H9 (cell line): Measurements from ENCODE around the gene NSA2. TPM values are rescaled to one million over a fixed set of nuclear protein-coding genes. Genes with fewer than 3 reads are reported as not detected.

Experiments used
- DNase-seq: peaks from one replicate; pipeline ENCODE4 v3.0.0-alpha.2; 2017
- H2AFZ ChIP-seq: one replicate; pipeline ENCODE4 v1.6.1; 2013; ENCODE audit warnings: mild to moderate bottlenecking, low read length, control low read depth, moderate library complexity
- H2AK5ac ChIP-seq: 2 replicates; pipeline ENCODE4 v1.6.1; 2013; ENCODE audit warnings: low read length, control low read depth, mixed read lengths; ENCODE audit not compliant: insufficient read length
- H2BK120ac ChIP-seq: one replicate; pipeline ENCODE4 v1.6.1; 2013; ENCODE audit warnings: low read depth, mild to moderate bottlenecking, low read length, control low read depth, inconsistent platforms; ENCODE audit not compliant: poor library complexity, severe bottlenecking
- H2BK12ac ChIP-seq: 2 replicates; pipeline ENCODE4 v1.6.1; 2013; ENCODE audit warnings: low read length, control low read depth, mixed read lengths, low read depth; ENCODE audit not compliant: insufficient read length
- H2BK15ac ChIP-seq: 2 replicates; pipeline ENCODE4 v1.6.1; 2013; ENCODE audit warnings: low read depth, low read length, control low read depth
- H2BK20ac ChIP-seq: one replicate; pipeline ENCODE4 v1.6.1; 2013; ENCODE audit warnings: low read depth, mild to moderate bottlenecking, low read length, control low read depth, inconsistent platforms; ENCODE audit not compliant: poor library complexity, severe bottlenecking
- H2BK5ac ChIP-seq: 2 replicates; pipeline ENCODE4 v1.6.1; 2013; ENCODE audit warnings: low read length, control low read depth, mixed read lengths; ENCODE audit not compliant: insufficient read length
- H3K14ac ChIP-seq: 2 replicates; pipeline ENCODE4 v1.6.1; 2013; ENCODE audit warnings: low read length, control low read depth; ENCODE audit not compliant: insufficient read depth
- H3K18ac ChIP-seq: 2 replicates; pipeline ENCODE4 v1.6.1; 2013; ENCODE audit warnings: low read depth, mild to moderate bottlenecking, mixed read lengths, low read length, control low read depth; ENCODE audit not compliant: insufficient read length
- H3K23ac ChIP-seq: 2 replicates; pipeline ENCODE4 v1.6.1; 2013; ENCODE audit warnings: low read length, control low read depth, mixed read lengths, low read depth; ENCODE audit not compliant: insufficient read length
- H3K23me2 ChIP-seq: 2 replicates; pipeline ENCODE4 v1.6.1; 2013; ENCODE audit warnings: low read depth, mild to moderate bottlenecking, mixed read lengths, low read length, control low read depth; ENCODE audit not compliant: insufficient read length, poor library complexity, severe bottlenecking
- H3K27ac ChIP-seq: 2 replicates; pipeline ENCODE4 v1.5.1; 2013; ENCODE audit warnings: low read length, control low read depth, mixed read lengths, low read depth; ENCODE audit not compliant: insufficient read length
- H3K27me3 ChIP-seq: 2 replicates; pipeline ENCODE4 v1.6.1; 2013; ENCODE audit warnings: low read length, control low read depth, inconsistent platforms; ENCODE audit not compliant: insufficient read depth
- H3K4ac ChIP-seq: 2 replicates; pipeline ENCODE4 v1.6.1; 2013; ENCODE audit warnings: low read depth, mild to moderate bottlenecking, control low read depth, inconsistent platforms, low read length, moderate library complexity
- H3K4me1 ChIP-seq: 2 replicates; pipeline ENCODE4 v1.6.1; 2013; ENCODE audit warnings: low read length, control low read depth, inconsistent platforms; ENCODE audit not compliant: insufficient read depth
- H3K4me2 ChIP-seq: 2 replicates; pipeline ENCODE4 v1.6.1; 2013; ENCODE audit warnings: low read length, control low read depth, mixed read lengths; ENCODE audit not compliant: insufficient read length, insufficient read depth
- H3K56ac ChIP-seq: 2 replicates; pipeline ENCODE4 v1.6.1; 2013; ENCODE audit warnings: low read depth, mild to moderate bottlenecking, mixed read lengths, low read length, control low read depth; ENCODE audit not compliant: insufficient read length
- H3K79me1 ChIP-seq: 2 replicates; pipeline ENCODE4 v1.6.1; 2013; ENCODE audit warnings: low read depth, mild to moderate bottlenecking, moderate library complexity, low read length, control low read depth, inconsistent platforms; ENCODE audit not compliant: insufficient read depth, poor library complexity, severe bottlenecking
- H3K79me2 ChIP-seq: 2 replicates; pipeline ENCODE4 v1.6.1; 2013; ENCODE audit warnings: low read length, control low read depth, inconsistent platforms; ENCODE audit not compliant: insufficient read depth
- H3K9ac ChIP-seq: 2 replicates; pipeline ENCODE4 v1.6.1; 2013; ENCODE audit warnings: low read length, control low read depth, mixed read lengths; ENCODE audit not compliant: insufficient read length; ENCODE audit errors: extremely low read depth
- H3K9me3 ChIP-seq: one replicate; pipeline ENCODE4 v1.6.1; 2013; ENCODE audit warnings: low read depth, low read length, inconsistent platforms; ENCODE audit not compliant: control insufficient read depth
- H3T11ph ChIP-seq: one replicate; pipeline ENCODE4 v1.6.1; 2013; ENCODE audit warnings: mild to moderate bottlenecking, low read length, control low read depth, inconsistent platforms
- H4K20me1 ChIP-seq: one replicate; pipeline ENCODE4 v1.6.1; 2013; ENCODE audit not compliant: control insufficient read depth, insufficient read length, insufficient read depth
- H4K5ac ChIP-seq: 2 replicates; pipeline ENCODE4 v1.6.1; 2013; ENCODE audit warnings: low read depth, mild to moderate bottlenecking, mixed read lengths, low read length, control low read depth; ENCODE audit not compliant: insufficient read length
- H4K8ac ChIP-seq: replicated peaks from 2 replicates; pipeline ENCODE4 v1.6.1; 2013; ENCODE audit warnings: low read length, control low read depth, mixed read lengths, low read depth; ENCODE audit not compliant: insufficient read length
- H4K91ac ChIP-seq: 2 replicates; pipeline ENCODE4 v1.6.1; 2013; ENCODE audit warnings: low read depth, mild to moderate bottlenecking, moderate library complexity, mixed read lengths, low read length, control low read depth; ENCODE audit not compliant: insufficient read length
- H3K27ac Mint-ChIP-seq, 3 experiments: 2 replicates in 2 of 3; 3 replicates in 1 of 3; pipeline ENCODE4 v1.8.0; 2020 to 2021; ENCODE audit warnings: mixed read lengths in 3 of 3, mild to moderate bottlenecking in 1 of 3, moderate library complexity in 1 of 3
- H3K27me3 Mint-ChIP-seq: 2 replicates; pipeline ENCODE4 v1.8.0; 2021; ENCODE audit warnings: low read depth, mild to moderate bottlenecking, moderate library complexity, mixed read lengths
- H3K36me3 Mint-ChIP-seq, 3 experiments: 2 replicates in 2 of 3; 3 replicates in 1 of 3; pipeline ENCODE4 v1.8.0; 2020 to 2021; ENCODE audit warnings: low read depth in 3 of 3, mixed read lengths in 3 of 3; ENCODE audit not compliant: insufficient read depth in 1 of 3
- H3K4me1 Mint-ChIP-seq, 2 experiments: 2 replicates each; pipeline ENCODE4 v1.8.0; 2020; ENCODE audit warnings: mixed read lengths in 2 of 2
- H3K4me3 Mint-ChIP-seq, 2 experiments: 2 replicates in 1 of 2; 3 replicates in 1 of 2; pipeline ENCODE4 v1.8.0; 2020 to 2021; ENCODE audit warnings: mild to moderate bottlenecking in 2 of 2, mixed read lengths in 2 of 2, moderate library complexity in 1 of 2
- H3K9me3 Mint-ChIP-seq, 2 experiments: 2 replicates in 1 of 2; 3 replicates in 1 of 2; pipeline ENCODE4 v1.8.0; 2020; ENCODE audit warnings: mild to moderate bottlenecking in 2 of 2, mixed read lengths in 2 of 2, moderate library complexity in 1 of 2
- WGBS: extraction: QIAGEN DNeasy Blood & Tissue Kit; methylation state at CpG from one replicate; pipeline ENCODE4 v1.1.7; 2013; ENCODE audit warnings: missing lambda C conversion rate, low lambda C conversion rate, mixed read lengths; ENCODE audit not compliant: insufficient read length; ENCODE audit errors: extremely low coverage; 5-methylcytosine and 5-hydroxymethylcytosine counted together
- total RNA-seq: library from RNA; stranded (reverse); gene quantifications from 2 replicates; pipeline ENCODE4 v1.2.1, GENCODE V29; 2021
- TF ChIP-seq, protein P1 (sequence below): fragments of 200-600 bp; sonication (generic); conservative IDR thresholded peaks from 3 replicates; pipeline ENCODE4 v1.8.0; 2021; ENCODE audit warnings: antibody characterized with exemption, mild to moderate bottlenecking

The NSA2 gene
- total RNA-seq, 1 experiment from 2014 or later, result 72.0 TPM

DNA sequence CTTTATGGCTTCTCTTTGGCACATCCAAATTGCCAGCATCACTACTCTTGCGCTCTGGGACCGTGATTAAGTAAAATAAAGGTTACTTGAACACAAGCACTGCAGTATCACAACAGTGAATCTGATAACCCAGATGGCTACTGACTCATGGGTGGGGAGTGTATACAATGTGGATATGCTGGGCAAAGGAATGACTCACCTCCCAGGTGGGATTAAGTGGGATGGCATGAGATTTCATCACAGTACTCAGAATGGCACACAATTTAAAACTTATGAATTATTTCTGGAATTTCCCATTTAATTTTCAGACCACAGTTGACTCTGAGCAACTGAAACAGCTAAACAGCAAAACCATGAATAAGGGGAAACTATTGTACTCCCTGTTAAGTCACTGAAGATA is 4.5 kb upstream of the NSA2 start:
- H3K4me1 Mint-ChIP-seq, result peaks cover 6 to 8% of the 10 kb centered on the region in 2 experiments
- no peak overlapping the region for H2BK5ac ChIP-seq
- H3K4me2 ChIP-seq, result no peak overlapping the region

More for the DNA sequence above, 4.5 kb upstream of the NSA2 start:
- Histone ChIP-seq H3K23ac (no peak overlapping the region), H4K91ac (no peak overlapping the region), H2AK5ac (no peak overlapping the region), H4K5ac (no peak overlapping the region), H3T11ph (no peak overlapping the region), H3K27ac (no peak overlapping the region), H2BK20ac (no peak overlapping the region), H3K9ac (no peak overlapping the region), H4K8ac (no peak overlapping the region), H3K79me1 (peaks cover 5% of the 10 kb centered on the region), H3K4ac (no peak overlapping the region), H3K23me2 (peaks cover 3% of the 10 kb centered on the region), H3K79me2 (peaks cover 10% of the 10 kb centered on the region; the same call in 1 of the 2 replicates), H2BK12ac (no peak overlapping the region), H2BK15ac (no peak overlapping the region), H3K14ac (no peak overlapping the region), H3K56ac (no peak overlapping the region), H3K4me1 (no peaks in the 10 kb centered on the region), H3K18ac (no peak overlapping the region), H4K20me1 (no peaks in the 10 kb centered on the region), H3K9me3 (no peaks in the 10 kb centered on the region), H3K27me3 (no peaks in the 10 kb centered on the region), H2BK120ac (no peak overlapping the region), H2AFZ (no peak overlapping the region)
- DNase-seq, result no peak
- Mint-ChIP-seq H3K27ac (no peak overlapping the region), H3K36me3 (peaks cover 10 to 36% (median 15%) of the 10 kb centered on the region in 3 experiments), H3K27me3 (no peaks in the 10 kb centered on the region), H3K9me3 (no peaks in the 10 kb centered on the region), H3K4me3 (no peak overlapping the region)
- whole genome bisulfite sequencing, result no CpG with 5 or more reads among the region's 2 CpGs
- TF ChIP-seq, protein P1, sequence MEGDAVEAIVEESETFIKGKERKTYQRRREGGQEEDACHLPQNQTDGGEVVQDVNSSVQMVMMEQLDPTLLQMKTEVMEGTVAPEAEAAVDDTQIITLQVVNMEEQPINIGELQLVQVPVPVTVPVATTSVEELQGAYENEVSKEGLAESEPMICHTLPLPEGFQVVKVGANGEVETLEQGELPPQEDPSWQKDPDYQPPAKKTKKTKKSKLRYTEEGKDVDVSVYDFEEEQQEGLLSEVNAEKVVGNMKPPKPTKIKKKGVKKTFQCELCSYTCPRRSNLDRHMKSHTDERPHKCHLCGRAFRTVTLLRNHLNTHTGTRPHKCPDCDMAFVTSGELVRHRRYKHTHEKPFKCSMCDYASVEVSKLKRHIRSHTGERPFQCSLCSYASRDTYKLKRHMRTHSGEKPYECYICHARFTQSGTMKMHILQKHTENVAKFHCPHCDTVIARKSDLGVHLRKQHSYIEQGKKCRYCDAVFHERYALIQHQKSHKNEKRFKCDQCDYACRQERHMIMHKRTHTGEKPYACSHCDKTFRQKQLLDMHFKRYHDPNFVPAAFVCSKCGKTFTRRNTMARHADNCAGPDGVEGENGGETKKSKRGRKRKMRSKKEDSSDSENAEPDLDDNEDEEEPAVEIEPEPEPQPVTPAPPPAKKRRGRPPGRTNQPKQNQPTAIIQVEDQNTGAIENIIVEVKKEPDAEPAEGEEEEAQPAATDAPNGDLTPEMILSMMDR, result no peak
